ACHN (cell line): ENCODE data around the gene DYNC2H1.

Experiments
- DNase-seq: peaks from one replicate; pipeline ENCODE4 v3.0.0-alpha.2; 2015
- in situ Hi-C: cut with HindIII; loops from 2 replicates; pipeline ENCODE4 v1.10.0; 2017; ENCODE audit warnings: low sequenced_read_pairs, low pct_ligation_motif_present, low pct_unique_long_range_greater_than_20kb

Gene DYNC2H1

DNA sequence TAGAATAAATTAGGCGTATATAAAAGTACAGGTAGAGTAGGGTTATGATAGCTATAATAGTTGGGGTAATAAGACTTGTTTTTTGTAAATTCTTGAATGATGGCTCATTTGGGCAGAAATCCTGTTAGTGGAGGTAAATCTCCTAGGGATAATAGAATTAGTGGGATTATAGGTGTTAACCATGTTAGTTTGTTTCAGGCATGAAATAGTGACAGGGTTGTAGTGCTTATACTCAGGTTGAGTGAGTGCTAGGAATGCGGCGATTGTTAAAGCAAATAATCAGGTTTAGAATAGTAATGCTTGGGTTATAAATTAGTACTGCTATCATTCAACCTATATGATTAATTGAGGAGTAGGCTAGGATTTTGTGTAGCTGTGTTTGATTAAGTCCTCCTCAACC is 297.1 kb downstream of the DYNC2H1 start:
- in situ Hi-C loops = no loop called here
- no peak for DNase-seq

DNA sequence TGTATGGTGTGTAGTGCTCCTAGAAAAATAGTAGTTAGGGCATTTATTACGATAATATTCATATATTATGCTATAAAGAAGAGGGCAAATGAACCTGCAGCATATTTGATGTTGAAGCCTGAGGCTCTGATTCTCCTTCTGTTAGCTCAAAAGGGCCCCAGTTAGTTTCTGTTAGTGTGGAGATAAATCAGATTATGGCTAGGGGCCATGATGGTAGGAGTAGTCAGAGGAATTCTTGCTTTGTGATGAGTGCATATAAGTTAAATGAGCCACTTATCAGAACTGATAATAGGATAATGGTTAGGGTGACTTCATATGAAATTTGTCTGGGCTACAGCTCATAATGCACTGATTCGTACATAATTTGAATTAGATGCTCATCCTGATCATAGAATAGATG is 298.4 kb downstream of the DYNC2H1 start:
- in situ Hi-C loops = no loop called here
- DNase-seq = no peak

DNA sequence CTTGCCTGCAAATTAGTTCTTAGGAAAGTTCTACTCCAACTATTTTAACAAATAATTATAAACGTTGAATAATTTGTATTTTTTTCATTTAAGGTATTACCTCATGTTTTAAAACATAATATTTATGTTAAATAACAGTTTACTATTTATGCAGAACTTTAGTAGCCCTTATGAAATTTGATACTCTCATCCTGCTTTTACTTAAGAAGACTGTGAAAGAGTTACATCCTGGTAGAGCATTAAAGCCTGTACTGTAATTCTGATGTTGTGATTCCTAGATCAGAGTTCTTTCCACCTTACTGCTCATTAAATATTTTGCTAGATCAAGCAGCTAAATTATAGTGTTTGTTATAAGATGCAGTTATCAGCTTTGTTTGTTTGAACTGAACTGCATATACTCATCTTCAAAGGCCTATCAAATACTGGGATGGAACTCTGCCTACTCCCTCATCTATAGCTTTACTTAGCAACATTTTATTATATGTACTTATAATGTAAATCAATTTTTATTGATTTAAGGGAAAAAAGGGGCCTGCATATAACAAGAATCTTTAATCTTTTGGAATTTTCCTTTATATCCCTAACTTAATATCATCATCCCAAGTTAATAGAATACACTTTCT is 304.2 kb downstream of the DYNC2H1 start:
- in situ Hi-C loops = no loop called here
- no peak for DNase-seq

DNA sequence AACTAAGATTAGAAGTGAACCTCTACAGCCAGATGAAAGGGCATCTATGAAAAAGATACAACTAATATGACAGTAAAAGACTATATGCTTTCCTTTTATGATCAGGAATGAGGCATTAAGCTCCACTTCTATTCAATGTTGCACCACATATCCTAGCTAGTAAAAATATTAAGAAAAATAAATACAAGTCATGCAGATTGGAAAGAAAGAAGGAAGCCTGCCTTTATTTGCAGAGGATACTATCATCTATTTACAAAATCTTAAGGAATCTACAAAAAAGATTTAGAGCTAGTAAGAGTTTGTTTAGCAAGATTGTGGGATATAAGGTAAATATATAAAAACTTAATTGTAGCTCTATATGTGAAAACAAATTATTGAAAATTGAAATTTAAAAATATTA is 308.8 kb downstream of the DYNC2H1 start:
- in situ Hi-C loops = no loop called here
- no peak for DNase-seq

DNA sequence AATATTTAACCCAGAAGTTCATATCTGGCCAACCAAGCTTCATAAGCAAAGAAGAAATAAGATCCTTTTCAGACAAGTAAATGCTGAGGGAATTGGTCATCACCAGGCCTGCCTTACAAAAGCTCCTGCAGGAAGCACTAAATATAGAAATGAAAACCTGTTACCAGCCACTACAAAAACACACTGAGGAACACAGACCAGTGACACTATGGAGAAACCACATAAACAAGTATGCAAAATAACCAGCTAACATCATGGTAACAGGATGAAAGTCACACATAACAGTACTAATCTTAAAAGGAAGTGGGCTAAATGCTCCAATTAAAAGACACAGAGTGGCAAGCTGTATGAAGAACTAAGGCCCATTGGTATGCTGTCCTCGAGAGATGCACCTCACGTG is 311.4 kb downstream of the DYNC2H1 start:
- no peak for DNase-seq
- in situ Hi-C loops = no loop called here

DNA sequence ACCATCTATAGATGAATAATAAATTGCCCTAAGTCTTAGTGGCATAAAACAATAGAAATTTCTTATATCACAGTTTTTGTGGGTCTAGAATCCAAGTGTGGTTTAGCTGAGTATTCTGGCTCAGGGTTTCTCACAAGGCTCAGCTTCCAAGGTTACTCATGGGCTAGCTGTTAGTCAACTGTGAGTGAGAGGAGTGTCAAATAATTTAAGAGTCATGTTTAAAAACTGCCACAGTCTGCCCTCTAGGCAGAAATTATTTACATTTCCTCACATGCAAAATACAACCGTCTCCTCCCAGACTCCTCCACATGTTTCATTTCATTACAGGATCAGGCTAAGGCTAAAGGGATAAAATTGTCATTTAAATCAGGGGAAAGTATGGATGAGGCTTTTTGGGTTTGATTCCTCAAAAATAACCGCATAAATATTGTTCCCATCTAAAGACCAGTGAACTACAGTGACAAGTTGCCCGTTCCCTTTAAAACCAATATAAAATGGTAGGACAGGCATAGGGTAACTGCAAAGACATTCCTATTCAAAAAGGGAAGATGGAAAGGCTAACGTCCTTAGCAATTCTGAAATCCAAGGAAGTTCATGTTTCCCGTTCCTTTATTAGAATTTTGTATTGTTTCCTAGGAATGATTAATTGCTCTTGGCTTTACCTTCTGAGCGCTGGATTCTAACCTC is 324.3 kb downstream of the DYNC2H1 start:
- in situ Hi-C loops = no loop called here

DNA sequence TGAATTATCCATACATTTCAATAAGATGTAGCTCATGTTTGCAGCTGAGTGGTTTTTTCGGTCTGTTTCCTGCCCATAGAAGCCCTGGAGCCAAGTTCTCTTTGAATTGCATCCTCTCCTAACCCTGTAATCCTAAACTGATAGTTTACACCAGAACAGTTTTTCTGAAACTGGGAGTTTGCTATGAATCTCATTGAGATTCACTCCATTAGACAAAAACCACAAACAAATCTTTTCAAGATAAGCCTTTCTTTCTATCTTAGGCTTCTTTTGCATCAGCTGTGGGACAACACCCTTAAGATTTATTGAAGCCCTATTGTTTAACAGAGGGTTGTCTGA is 324.8 kb downstream of the DYNC2H1 start:
- in situ Hi-C loops = no loop called here
- no peak for DNase-seq

More for the DNA sequence above, 324.3 kb downstream of the DYNC2H1 start:
- peak; percentile 11 for DNase-seq

DNA sequence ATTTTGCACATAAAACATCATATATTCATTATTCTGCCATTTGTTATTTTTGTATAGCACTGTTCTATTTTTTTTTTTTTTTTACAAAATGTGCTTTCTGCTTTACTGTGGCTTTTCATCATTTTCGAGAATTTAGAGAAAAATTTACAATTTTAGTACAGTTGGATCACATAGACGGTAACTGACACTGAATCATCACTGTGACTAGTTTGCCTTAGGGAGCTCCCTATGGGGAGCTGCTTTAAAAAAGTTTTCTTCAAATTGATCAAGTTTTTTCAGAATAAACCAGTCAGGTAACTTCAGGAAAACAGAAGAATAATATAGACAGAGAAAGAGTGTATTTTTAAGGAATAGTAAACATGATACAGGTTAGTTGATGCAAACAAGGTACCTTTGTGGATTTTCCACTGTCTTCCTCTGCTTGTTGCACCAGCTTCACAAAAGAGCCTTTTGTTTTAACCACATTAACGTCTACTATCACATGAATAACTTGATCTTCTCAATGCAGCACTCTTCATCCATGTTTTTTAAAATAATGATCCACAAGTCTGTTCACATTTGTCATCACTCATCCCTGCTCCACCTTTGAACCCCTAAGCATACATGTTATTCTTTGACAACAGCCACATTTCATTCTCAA is 327.0 kb downstream of the DYNC2H1 start:
- no peak for DNase-seq
- in situ Hi-C loops = no loop called here

DNA sequence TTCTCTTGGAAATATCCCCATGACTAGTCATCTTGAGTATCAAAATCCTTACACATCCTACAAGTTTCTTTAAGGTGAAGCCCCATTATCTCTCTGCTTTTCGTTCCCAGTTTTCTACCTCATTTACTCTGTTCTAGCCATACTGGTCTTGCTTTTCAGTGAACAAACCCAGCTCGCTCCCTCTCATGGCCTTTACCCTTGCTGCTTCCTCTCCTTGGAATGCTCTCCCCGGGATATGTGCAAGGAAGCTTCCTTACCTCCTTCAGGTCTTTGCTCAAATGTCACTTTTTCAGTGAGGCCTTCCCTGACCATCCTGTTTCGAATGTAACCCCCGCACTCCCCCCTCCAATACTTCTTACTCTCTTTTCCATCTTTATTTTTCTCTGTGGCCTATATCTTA is 331.8 kb downstream of the DYNC2H1 start:
- DNase-seq = no peak

DNA sequence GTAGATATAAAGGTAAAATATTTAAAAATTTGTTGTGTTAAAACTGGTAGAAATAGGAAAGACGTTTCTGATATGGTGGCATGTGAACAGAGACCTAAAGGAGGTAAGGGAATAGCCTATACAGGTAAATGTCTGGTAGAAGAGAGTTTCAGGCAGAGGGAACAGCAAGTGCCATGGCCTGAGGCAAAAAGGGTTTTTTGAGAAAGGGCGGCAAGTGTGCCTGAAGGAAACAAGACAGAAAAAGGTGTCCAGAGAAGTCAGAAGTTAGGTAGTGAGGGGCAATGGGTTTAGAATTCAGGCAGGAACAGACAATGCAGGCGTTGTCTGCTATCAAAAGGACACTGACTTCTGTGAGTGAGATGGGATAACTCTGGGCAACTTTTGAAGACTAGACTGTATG is 339.7 kb downstream of the DYNC2H1 start:
- DNase-seq = no peak
- in situ Hi-C loops = no loop called here

More for the DNA sequence above, 331.8 kb downstream of the DYNC2H1 start:
- in situ Hi-C loops = no loop called here

DNA sequence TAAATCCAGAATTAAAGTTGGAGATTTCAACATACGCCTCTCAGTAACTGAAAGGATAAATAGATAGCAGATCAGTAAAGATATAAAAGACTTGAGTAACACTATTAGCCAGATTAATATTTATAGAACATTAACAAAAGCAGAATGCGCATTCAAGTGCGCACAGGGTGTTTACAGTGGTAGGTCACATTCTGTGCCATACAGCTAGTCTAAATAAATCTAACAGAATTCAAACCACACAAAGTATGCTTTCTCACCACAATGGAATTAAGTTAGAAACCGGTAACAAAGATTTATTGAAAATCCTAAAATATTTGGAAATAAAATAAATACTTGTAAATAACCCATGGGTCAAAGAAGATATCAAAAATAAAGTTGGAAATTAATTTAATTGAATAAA is 341.0 kb downstream of the DYNC2H1 start:
- no peak for DNase-seq
- in situ Hi-C loops = no loop called here

DNA sequence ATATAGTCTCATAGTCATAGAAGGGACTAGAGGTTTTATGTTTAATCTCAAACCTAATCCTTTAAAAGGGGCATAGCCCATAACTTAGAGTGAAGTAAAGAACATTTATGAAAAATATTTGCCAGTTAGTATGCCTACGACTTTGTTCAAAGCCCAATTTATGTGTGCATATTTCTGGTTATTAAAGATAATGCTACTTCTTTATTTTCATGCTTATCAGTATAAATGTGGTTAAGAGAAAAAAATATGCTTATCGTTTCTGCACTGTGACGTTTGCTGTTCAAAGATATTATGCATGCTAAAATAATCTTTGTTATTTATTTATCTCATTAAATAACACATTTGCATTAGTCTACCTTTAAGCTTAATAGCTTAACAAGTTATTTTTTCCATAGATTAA is 343.9 kb downstream of the DYNC2H1 start:
- in situ Hi-C loops = no loop called here

DNA sequence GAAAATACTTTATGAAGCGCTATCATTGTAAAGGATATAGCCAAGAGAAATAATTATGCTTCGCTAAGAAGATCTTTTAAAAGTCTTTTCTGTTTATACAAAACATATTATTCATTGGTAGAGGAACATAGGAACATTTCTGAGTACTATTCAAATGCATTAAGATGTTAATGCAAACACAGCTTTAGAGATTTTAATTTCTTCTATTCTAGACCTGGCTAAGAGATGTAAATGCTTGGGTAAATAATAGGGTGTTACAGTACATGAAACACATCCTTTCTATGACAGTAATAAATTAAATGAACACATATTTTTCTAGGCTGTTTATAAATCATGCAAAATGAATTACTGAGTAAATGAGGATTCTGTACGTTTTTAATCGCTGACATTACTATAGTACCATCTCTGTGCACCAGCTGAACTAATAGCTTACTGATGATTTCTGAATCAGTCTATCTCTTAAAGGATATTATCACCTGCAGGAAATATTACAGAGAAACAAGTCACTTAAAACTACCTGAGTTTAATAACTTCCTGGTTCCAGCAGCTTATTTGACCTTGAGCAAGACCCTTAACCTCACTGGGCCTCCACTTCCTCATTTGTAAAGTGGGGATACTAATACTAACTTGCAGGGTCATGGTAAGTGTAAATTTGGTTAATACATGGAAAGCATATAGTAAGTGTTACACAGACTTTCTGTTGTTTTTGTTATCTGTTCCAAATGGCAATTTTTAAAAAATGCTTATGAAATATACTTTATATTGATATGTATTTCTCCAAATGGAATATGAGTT is 344.9 kb downstream of the DYNC2H1 start:
- no peak for DNase-seq
- in situ Hi-C loops = no loop called here

More for the DNA sequence above, 343.9 kb downstream of the DYNC2H1 start:
- DNase-seq = no peak

DNA sequence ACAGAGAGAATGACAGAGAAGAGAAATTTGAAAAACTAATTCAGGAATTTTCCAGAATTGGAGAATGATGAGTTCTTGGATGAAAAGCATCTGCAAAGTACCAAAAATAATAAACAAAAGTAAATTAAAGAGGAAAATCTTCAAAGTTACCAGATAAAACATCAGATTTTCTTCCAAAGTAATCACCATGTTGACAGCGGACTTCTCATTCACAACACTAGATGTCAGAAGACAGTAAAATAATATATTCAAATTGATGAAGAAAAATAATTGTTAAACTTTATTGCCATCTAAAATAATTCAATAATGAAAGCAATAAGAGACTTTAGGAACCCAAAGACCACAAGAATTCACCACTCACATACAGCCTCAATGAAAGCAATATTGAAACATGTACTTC is 355.2 kb downstream of the DYNC2H1 start:
- in situ Hi-C loops = no loop called here
- no peak for DNase-seq

DNA sequence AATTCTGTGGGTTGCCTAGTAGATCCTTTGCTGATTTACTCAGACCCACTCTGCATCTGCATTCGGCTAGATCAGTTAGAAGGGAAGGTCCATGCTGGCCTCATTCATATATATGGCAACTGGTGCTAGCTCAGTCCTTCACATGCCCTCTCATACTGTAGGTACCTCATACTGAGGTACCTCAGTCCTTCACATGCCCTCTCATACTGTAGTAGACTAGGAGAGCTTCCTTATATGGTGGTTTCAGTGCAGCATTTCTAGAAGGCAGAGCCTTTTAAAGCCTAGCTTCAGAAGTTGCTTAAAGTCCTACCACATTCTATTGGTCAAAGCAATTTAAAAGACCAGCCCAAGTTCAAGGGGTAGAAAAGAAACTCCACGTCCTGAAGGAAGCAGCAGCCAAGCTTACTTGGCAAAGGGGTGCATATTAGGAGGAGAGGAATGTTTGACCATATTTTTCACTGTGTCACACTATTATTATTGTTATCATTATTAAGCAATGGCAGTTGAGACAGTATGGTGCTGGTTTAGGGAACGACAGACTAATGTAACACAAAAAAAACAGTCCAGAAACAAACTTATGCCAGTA is 356.4 kb downstream of the DYNC2H1 start:
- in situ Hi-C loops = no loop called here
- DNase-seq = no peak

DNA sequence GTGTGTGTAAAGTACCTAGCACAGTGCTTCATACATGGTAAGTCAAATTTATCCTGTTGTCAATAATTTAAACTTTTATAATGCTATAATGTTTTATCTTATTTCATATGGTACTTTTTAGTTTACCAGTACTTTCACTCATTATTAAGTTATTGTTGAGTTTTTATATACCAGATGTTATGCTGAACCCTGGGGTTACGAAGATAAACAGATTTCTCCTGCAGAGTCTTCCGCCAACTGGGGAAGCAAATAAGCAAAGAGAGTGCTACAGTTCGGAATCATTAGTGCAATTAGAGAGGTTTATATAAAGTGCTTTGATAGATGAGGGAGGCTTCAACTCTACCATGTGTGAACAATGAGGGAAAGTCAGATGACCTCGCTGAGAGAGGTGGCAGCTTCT is 362.3 kb downstream of the DYNC2H1 start:
- DNase-seq = no peak
- in situ Hi-C loops = no loop called here

DNA sequence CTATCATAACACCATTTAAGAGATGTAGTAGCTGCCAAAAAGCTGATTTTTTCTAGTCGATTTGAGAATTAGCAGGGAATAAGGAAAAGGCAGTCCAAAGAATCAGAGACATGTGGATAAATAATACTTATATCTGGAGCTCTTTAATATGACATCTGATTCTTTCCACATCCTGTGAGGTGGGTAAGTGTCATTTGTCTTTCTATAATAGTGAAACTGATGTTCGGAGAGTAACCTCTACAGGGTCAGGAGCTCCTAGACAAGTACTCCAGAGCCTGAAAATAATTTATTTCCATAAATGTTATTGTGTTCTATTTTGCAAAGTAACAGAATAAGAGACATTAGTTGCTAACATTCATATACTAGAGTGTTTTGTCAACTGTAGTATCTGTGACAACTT is 367.6 kb downstream of the DYNC2H1 start:
- no peak for DNase-seq
- in situ Hi-C loops = no loop called here

DNA sequence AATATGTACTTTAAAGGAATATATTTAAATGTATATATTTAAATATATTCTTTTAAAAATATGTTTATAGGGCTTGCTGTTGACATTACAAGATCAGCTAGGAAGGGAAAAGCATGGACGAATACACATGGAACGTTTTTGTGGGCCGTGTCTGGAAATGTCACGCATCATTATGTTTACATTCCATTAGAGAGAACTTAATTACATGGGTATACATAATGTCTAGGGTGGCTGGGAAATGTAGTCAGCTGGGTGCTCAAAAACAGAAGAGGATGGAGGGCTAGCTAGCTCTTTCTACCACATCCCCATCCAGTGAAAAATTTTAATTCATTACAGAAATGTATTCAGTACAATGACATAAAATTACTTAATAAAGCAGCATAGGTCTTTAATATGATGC is 371.2 kb downstream of the DYNC2H1 start:
- DNase-seq = no peak
- in situ Hi-C loops = no loop called here

DNA sequence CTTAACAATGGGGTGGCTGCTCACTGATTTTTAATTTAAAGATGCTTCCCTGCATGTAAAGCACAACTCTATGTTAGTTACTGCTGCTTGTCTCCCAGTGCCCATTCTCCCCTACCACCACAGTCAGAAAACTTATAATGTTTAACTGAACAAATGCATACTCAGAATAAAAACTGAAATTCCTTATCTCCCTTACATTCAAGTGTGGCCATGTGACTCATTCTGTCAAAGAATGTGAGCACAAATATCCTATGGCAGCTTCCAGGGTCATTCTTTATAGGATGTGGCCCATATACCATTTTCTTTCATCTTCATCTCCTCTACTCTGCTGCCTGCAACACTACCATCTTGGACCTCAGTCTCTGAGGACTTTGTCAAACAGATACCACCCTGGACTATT is 374.8 kb downstream of the DYNC2H1 start:
- in situ Hi-C loops = no loop called here
- no peak for DNase-seq
